DOHH2 (cell line): ENCODE data around the gene SMARCC2.

Source experiments
- H3F3A ChIP-seq: fragments of 200-600 bp; sonication (generic), shearing (Covaris generic); 2 replicates; pipeline ENCODE4 v1.6.0; 2016; ENCODE audit warnings: antibody characterized with exemption, mild to moderate bottlenecking; ENCODE audit not compliant: control insufficient read depth, insufficient read depth
- H3K27ac ChIP-seq: fragments of 200-600 bp; sonication (generic); 2 replicates; pipeline ENCODE4 v1.5.1; 2014; ENCODE audit warnings: low read depth, mild to moderate bottlenecking, low read length, moderate library complexity
- H3K27me3 ChIP-seq: fragments of 200-600 bp; sonication (generic); 2 replicates; pipeline ENCODE4 v1.6.1; 2014; ENCODE audit warnings: mild to moderate bottlenecking, low read length, mixed read lengths; ENCODE audit not compliant: control insufficient read depth
- H3K36me3 ChIP-seq: fragments of 200-600 bp; sonication (generic); 2 replicates; pipeline ENCODE4 v1.6.1; 2014; ENCODE audit warnings: mild to moderate bottlenecking, low read length, moderate library complexity, mixed read lengths; ENCODE audit not compliant: control insufficient read depth
- H3K4me1 ChIP-seq: fragments of 200-600 bp; sonication (generic); 2 replicates; pipeline ENCODE4 v1.6.1; 2014; ENCODE audit warnings: mild to moderate bottlenecking, low read length, mixed read lengths; ENCODE audit not compliant: control insufficient read depth
- H3K4me2 ChIP-seq: fragments of 200-600 bp; sonication (generic); 2 replicates; pipeline ENCODE4 v1.6.0; 2014; ENCODE audit warnings: mild to moderate bottlenecking, low read length, moderate library complexity
- H3K4me3 ChIP-seq: fragments of 200-600 bp; sonication (generic); 2 replicates; pipeline ENCODE4 v1.5.1; 2014; ENCODE audit warnings: mild to moderate bottlenecking, low read length, mixed read lengths
- H3K79me2 ChIP-seq: fragments of 200-600 bp; sonication (generic); 2 replicates; pipeline ENCODE4 v1.6.1; 2014; ENCODE audit warnings: mild to moderate bottlenecking, low read length, mixed read lengths; ENCODE audit not compliant: control insufficient read depth
- H3K9me2 ChIP-seq: fragments of 200-600 bp; sonication (generic); replicated peaks from 2 replicates; pipeline ENCODE4 v1.6.1; 2014; ENCODE audit warnings: mild to moderate bottlenecking, low read length, mixed read lengths; ENCODE audit not compliant: control insufficient read depth
- H3K9me3 ChIP-seq: fragments of 200-600 bp; sonication (generic); 2 replicates; pipeline ENCODE4 v1.6.1; 2014; ENCODE audit warnings: antibody characterized with exemption, low read length, mixed read lengths; ENCODE audit not compliant: control insufficient read depth, insufficient read depth
- H4K20me1 ChIP-seq: fragments of 200-600 bp; sonication (generic); 2 replicates; pipeline ENCODE4 v1.6.0; 2014; ENCODE audit warnings: low read depth, mild to moderate bottlenecking, antibody characterized with exemption, low read length, moderate library complexity; ENCODE audit not compliant: control insufficient read depth, insufficient read depth
- CTCF ChIP-seq: fragments of 200-600 bp; sonication (generic); IDR thresholded peaks from one replicate; pipeline ENCODE4 v1.5.1; 2014; ENCODE audit warnings: antibody characterized with exemption, mild to moderate bottlenecking, low read depth, low read length; ENCODE audit not compliant: poor library complexity, severe bottlenecking
- EZH2phosphoT487 ChIP-seq: fragments of 200-600 bp; sonication (generic); IDR thresholded peaks from 2 replicates; pipeline ENCODE4 v1.6.1; 2017; ENCODE audit warnings: borderline replicate concordance, mild to moderate bottlenecking, antibody characterized with exemption, low read length, moderate library complexity, mixed read lengths

The SMARCC2 gene

DNA sequence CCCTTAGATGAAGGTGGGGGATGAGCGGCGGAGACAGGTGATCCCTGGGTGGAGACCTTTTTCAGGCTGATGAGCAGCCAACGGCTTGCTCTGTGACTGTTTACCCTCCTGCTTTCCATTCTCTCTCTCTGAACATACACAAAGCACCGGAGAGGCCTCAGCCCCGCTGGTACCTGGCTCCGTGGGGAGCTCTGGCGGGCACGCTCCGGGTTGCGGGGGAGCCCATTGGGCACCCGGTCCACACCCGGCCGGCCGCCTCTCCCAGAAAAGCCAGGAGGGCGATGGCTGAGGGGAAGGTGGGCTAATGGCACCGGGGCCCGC lies 545 bp downstream of the SMARCC2 start:
- peaks cover 11% of the 10 kb centered on the region for H3F3A ChIP-seq
- peaks cover 8% of the 10 kb centered on the region; the same call in 1 of the 2 replicates for H4K20me1 ChIP-seq
- no peak for TF ChIP-seq CTCF
- TF ChIP-seq EZH2phosphoT487, result no peak
- H3K27me3 ChIP-seq, result no peaks in the 10 kb centered on the region
- H3K9me2 ChIP-seq, result no peaks in the 10 kb centered on the region
- peak overlapping the region; percentile 98 for H3K4me2 ChIP-seq
- peaks cover 37% of the 10 kb centered on the region for H3K4me1 ChIP-seq
- H3K9me3 ChIP-seq, result no peaks in the 10 kb centered on the region
- peaks cover 51% of the 10 kb centered on the region for H3K36me3 ChIP-seq
- H3K27ac ChIP-seq, result peak overlapping the region; percentile 57
- peaks cover 42% of the 10 kb centered on the region for H3K79me2 ChIP-seq
- peak overlapping the region; percentile 97 for H3K4me3 ChIP-seq

GRCh38 chr12:56188131-56188777 lies 1.0 kb downstream of the SMARCC2 start:
- peaks cover 8% of the 10 kb centered on the region; the same call in 1 of the 2 replicates for H4K20me1 ChIP-seq
- no peak for TF ChIP-seq EZH2phosphoT487
- no peak for TF ChIP-seq CTCF
- H3K79me2 ChIP-seq, result peaks cover 43% of the 10 kb centered on the region
- peak overlapping the region; percentile 98 for H3K4me2 ChIP-seq
- no peaks in the 10 kb centered on the region for H3K27me3 ChIP-seq
- H3K27ac ChIP-seq, result peak overlapping the region; percentile 57
- H3K36me3 ChIP-seq, result peaks cover 55% of the 10 kb centered on the region
- no peaks in the 10 kb centered on the region for H3K9me3 ChIP-seq
- H3K9me2 ChIP-seq, result no peaks in the 10 kb centered on the region
- peaks cover 34% of the 10 kb centered on the region for H3K4me1 ChIP-seq
- peak overlapping the region; percentile 97 for H3K4me3 ChIP-seq
- peaks cover 11% of the 10 kb centered on the region for H3F3A ChIP-seq

DNA sequence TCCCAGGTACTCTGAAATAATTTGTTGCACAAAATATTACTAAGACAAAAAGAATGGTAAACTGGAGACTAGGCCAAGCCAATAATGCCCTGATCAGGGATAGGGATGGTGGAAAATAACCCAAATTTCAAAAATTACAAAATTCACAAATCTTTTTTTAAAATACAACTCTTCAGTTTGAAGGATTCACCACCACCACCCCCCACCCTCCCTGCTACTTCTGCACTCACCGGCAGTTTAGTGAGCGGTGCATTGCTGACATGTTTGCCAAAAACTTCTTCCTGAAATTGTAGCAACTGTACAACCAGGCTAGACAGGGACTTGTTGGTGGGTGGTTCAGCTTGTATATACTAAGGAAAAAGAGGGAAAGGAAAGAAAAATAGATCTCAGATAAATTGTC lies 2.3 kb downstream of the SMARCC2 start:
- peaks cover 64% of the 10 kb centered on the region for H3K36me3 ChIP-seq
- no peak overlapping the region for H3K27ac ChIP-seq
- peak overlapping the region; percentile 97 for H3K4me3 ChIP-seq
- H3K9me3 ChIP-seq, result no peaks in the 10 kb centered on the region
- no peaks in the 10 kb centered on the region for H3K9me2 ChIP-seq
- no peaks in the 10 kb centered on the region for H3K27me3 ChIP-seq
- peaks cover 26% of the 10 kb centered on the region for H3K4me1 ChIP-seq
- TF ChIP-seq EZH2phosphoT487, result no peak
- no peak for TF ChIP-seq CTCF
- H3K79me2 ChIP-seq, result peaks cover 43% of the 10 kb centered on the region
- H3K4me2 ChIP-seq, result peak overlapping the region; percentile 98
- peaks cover 8% of the 10 kb centered on the region; the same call in 1 of the 2 replicates for H4K20me1 ChIP-seq
- H3F3A ChIP-seq, result peaks cover 5% of the 10 kb centered on the region
